NT2/D1 (cell line): Measurements from ENCODE around the gene PCP2.
A peak's percentile ranks its signal among the peaks of the same experiment; 100 is the strongest.

Experiments
- DNase-seq: peaks from one replicate; pipeline ENCODE4 v3.0.0-alpha.2; 2011; ENCODE audit warnings: low read depth, low spot score
- H3K27me3 ChIP-seq: 2 replicates; pipeline ENCODE4 v1.6.0; 2011; ENCODE audit warnings: mild to moderate bottlenecking; ENCODE audit not compliant: insufficient read length, insufficient read depth
- H3K36me3 ChIP-seq: 2 replicates; pipeline ENCODE4 v1.6.1; 2011; ENCODE audit warnings: mild to moderate bottlenecking, low read length, mixed read lengths; ENCODE audit not compliant: insufficient read depth, insufficient read length
- H3K4me1 ChIP-seq: 2 replicates; pipeline ENCODE4 v1.5.1; 2011; ENCODE audit not compliant: insufficient read depth, insufficient read length
- H3K4me3 ChIP-seq: 2 replicates; pipeline ENCODE4 v1.5.1; 2011; ENCODE audit warnings: low read depth; ENCODE audit not compliant: insufficient read length
- H3K9ac ChIP-seq: 2 replicates; pipeline ENCODE4 v1.6.0; 2011; ENCODE audit warnings: low read depth; ENCODE audit not compliant: insufficient read length
- H3K9me3 ChIP-seq: 2 replicates; pipeline ENCODE4 v1.5.1; 2011; ENCODE audit warnings: mild to moderate bottlenecking, low read length; ENCODE audit not compliant: insufficient read depth
- SUZ12 ChIP-seq: IDR thresholded peaks from 2 replicates; pipeline ENCODE4 v1.6.1; 2011; ENCODE audit not compliant: insufficient read length, insufficient read depth; ENCODE audit errors: extremely low read depth
- YY1 ChIP-seq: IDR thresholded peaks from 2 replicates; pipeline ENCODE4 v1.6.1; 2011; ENCODE audit not compliant: insufficient read length, insufficient read depth
- ZNF274 ChIP-seq: IDR thresholded peaks from 2 replicates; pipeline ENCODE4 v1.6.1; 2011; ENCODE audit warnings: mild to moderate bottlenecking, low read depth, low read length

The PCP2 gene

DNA sequence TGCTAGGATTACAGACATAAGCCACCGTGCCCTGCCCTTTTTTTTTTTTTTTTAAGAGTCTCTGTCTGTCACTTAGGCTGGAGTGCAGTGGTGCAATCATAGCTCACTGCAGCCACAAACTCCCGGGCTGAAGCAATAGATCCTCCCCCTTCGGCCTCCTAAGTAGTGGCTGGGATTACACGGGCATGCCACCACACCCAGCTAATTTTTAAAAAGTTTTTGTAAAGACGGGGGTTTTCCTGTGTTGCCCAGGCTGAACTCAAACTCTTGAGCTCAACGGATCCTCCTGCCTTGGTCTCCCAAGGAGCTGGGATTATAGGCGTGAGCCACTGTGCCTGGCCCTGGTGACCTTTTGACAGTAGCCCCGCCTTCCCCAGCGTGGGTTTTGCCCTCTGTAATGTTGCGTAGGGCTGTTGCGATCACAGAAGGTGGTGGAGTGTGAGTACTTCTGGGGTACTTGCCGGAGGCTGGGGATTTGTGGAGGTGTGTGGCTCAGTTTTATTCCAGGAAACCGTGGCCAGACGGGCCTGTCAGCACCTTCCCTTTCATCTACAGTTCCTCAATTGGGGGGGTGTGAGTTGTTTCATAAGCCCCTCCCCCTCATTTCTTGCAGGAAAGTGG is 23.7 kb upstream of the PCP2 start:
- H3K27me3 ChIP-seq = peaks cover 12% of the 10 kb centered on the region
- TF ChIP-seq YY1 (no peak), ZNF274 (no peak), SUZ12 (no peak)
- no peaks in the 10 kb centered on the region for H3K9me3 ChIP-seq
- DNase-seq = no peak
- peaks cover 4% of the 10 kb centered on the region for H3K4me1 ChIP-seq
- no peaks in the 10 kb centered on the region for H3K36me3 ChIP-seq
- H3K9ac ChIP-seq = no peak overlapping the region
- no peak overlapping the region for H3K4me3 ChIP-seq

DNA sequence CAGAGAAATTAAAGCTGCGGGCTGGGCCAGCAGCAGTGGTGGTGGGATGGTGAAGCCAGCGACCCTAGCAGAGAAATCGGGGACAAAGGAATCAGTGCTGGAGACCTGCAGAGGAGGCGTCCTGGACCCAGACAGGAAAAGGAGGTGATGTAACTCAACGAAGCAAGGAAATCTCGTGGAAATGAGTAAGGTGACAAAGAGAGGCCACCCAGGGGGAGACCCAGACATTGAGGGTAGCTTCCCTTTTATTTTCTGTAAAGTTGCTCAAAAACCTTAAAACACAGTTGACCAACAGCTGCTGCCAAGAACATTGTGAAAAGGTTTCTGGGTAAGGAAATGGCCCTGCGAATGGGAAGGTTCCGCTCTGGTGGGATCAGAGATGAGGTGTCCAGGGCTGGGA is 22.1 kb upstream of the PCP2 start:
- Histone ChIP-seq H3K9me3 (no peaks in the 10 kb centered on the region), H3K4me1 (peaks cover 4% of the 10 kb centered on the region), H3K27me3 (peaks cover 21% of the 10 kb centered on the region), H3K4me3 (no peak overlapping the region), H3K9ac (no peak overlapping the region), H3K36me3 (no peaks in the 10 kb centered on the region)
- TF ChIP-seq YY1 (no peak), ZNF274 (no peak), SUZ12 (no peak)
- DNase-seq = no peak

DNA sequence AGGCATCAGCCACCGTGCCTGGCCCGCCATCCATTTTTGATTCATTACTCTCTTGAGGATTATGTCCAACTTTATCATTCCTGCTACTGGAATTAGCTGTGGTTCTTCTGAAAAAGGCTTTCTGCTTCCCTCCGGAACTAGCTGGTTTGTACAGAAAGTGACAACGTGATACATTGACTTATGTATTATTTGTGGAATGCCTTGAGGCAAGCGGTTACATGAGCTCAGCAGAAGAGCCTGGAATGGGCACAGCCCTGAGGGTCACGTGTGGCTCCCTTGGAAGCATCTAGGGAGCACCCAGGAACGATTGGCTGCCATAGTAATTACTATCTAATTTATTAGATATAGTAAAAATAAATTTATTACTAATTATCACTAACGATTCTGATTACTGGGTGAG is 20.9 kb upstream of the PCP2 start:
- DNase-seq = no peak
- TF ChIP-seq YY1 (no peak), SUZ12 (no peak), ZNF274 (no peak)
- Histone ChIP-seq H3K9ac (no peak overlapping the region), H3K9me3 (no peaks in the 10 kb centered on the region), H3K4me1 (peaks cover 8% of the 10 kb centered on the region), H3K4me3 (no peak overlapping the region), H3K36me3 (no peaks in the 10 kb centered on the region), H3K27me3 (peaks cover 27% of the 10 kb centered on the region)

DNA sequence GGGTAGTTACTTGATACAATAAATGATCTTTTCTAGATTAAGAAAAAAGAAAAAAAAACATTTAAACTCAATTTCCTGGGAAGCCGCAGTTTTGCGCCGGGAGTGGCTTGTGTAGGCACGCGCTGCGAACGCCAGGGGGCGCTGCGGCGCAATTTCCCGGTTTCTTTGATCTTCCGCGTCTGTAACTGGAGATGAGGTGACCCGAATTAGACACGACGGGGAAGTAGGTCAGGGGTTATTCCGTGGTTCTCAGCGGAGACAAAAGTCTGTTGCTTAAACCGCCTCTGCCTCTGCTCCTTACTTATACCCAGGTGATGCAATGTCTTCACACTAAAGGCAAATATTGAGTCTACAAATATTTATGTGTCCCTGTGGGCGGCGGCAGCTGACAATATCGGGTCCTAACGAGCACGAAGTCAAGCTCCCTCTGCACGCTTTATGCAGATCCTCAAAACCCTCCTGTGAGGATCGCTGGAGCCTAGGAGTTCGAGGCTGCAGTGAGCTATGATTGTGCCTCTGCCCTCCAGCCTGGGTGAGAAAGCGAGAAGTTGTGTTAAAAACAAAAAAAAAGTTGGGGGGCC is 18.6 kb upstream of the PCP2 start:
- no peak for TF ChIP-seq ZNF274
- TF ChIP-seq YY1 = no peak
- no peak for TF ChIP-seq SUZ12
- peaks cover 9% of the 10 kb centered on the region for H3K36me3 ChIP-seq
- peak; percentile 66 for DNase-seq
- H3K4me3 ChIP-seq = peak overlapping the region; percentile 8
- H3K9me3 ChIP-seq = no peaks in the 10 kb centered on the region
- H3K4me1 ChIP-seq = peaks cover 5% of the 10 kb centered on the region
- H3K9ac ChIP-seq = peak overlapping the region; percentile 29
- H3K27me3 ChIP-seq = peaks cover 27% of the 10 kb centered on the region

DNA sequence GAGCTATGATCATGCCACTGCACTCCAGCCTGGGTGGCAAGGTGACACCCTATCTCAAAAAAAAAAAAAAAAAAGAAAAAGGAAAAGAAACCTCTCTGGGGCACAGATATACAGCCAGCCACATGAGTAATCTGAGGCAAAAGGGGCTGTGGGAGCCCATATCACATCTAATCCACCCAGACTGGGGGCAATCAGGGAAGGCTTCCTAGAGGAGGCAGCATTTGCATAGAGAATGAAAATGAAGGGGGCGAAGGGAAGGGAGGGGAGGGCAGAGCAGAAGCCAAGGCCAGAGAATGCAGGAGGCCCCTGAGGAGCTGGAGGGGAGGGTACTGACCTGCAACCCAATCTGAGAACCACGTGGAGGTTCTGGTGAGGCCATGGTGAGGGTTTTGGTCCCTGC is 16.6 kb upstream of the PCP2 start:
- TF ChIP-seq YY1 = no peak
- TF ChIP-seq ZNF274 = no peak
- TF ChIP-seq SUZ12 = no peak

DNA sequence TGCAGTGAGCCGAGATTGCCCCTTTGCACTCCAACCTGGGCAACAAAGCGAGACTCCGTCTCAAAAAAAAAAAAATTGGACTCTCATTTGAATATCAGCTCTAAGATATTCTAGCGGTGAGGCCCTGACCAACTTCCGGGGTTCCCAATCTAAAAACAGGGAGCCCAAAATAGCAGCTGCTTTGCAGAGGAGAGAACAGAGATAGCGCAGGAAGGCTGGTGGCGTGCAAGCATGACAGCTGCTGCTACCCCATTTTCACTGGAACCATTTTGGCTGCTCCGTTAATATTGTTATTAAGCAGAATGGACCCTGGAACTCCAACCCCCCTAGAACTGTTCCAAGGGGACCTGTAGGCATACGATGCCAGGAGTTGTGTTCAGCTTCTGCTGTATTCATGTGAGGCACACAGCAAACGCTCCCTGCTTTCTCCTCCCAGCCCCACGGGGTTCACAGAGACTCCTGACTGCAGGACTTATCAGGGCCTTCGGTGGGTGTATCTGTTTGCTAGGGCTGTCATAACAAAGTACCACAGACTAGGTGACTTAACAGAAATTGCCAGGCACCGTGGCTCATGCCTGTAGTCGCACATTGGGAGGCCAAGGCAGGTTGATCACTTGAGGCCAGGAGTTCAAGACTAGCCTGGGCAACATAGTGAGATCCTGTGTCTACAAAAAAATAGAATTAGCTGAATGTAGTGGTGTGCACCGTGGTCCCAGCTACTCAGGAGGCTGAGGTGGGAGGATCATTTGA is 14.9 kb upstream of the PCP2 start:
- H3K4me1 ChIP-seq = peaks cover 6% of the 10 kb centered on the region
- no peak for TF ChIP-seq SUZ12
- no peak for TF ChIP-seq ZNF274
- TF ChIP-seq YY1 = no peak
- DNase-seq = no peak

More for the DNA sequence above, 16.6 kb upstream of the PCP2 start:
- Histone ChIP-seq H3K4me1 (peaks cover 6% of the 10 kb centered on the region), H3K9ac (no peak overlapping the region), H3K4me3 (no peak overlapping the region), H3K27me3 (peaks cover 24% of the 10 kb centered on the region), H3K36me3 (peaks cover 17% of the 10 kb centered on the region), H3K9me3 (no peaks in the 10 kb centered on the region)
- no peak for DNase-seq

DNA sequence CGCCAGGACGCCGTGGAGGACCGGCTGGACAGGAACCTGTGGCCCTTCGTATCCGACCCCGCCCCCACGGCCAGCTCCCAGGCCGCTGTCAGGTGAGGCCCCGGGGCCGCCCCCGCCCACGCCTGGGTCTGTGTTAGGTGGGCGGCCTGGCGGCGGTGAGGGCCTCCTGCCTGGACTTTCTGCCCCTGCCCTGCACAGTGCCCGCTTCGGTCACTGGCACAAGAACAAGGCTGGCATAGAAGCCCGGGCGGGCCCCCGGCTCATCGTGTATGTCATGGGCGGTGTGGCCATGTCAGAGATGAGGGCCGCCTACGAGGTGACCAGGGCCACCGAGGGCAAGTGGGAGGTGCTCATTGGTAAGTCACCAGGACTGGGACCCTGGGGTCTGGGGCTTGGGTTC is 13.6 kb upstream of the PCP2 start:
- H3K4me1 ChIP-seq = peaks cover 6% of the 10 kb centered on the region
- peaks cover 18% of the 10 kb centered on the region for H3K27me3 ChIP-seq
- H3K9ac ChIP-seq = no peak overlapping the region
- no peak overlapping the region for H3K4me3 ChIP-seq
- H3K36me3 ChIP-seq = peaks cover 32% of the 10 kb centered on the region
- no peaks in the 10 kb centered on the region for H3K9me3 ChIP-seq
- no peak for DNase-seq
- TF ChIP-seq SUZ12 = no peak
- TF ChIP-seq ZNF274 = no peak
- no peak for TF ChIP-seq YY1

More for the DNA sequence above, 14.9 kb upstream of the PCP2 start:
- no peak overlapping the region for H3K4me3 ChIP-seq
- H3K27me3 ChIP-seq = peaks cover 24% of the 10 kb centered on the region
- no peak overlapping the region for H3K9ac ChIP-seq
- H3K36me3 ChIP-seq = peaks cover 27% of the 10 kb centered on the region
- H3K9me3 ChIP-seq = no peaks in the 10 kb centered on the region
